ENCODE results near the gene SYNDIG1.

SYNDIG1 gene

DNA sequence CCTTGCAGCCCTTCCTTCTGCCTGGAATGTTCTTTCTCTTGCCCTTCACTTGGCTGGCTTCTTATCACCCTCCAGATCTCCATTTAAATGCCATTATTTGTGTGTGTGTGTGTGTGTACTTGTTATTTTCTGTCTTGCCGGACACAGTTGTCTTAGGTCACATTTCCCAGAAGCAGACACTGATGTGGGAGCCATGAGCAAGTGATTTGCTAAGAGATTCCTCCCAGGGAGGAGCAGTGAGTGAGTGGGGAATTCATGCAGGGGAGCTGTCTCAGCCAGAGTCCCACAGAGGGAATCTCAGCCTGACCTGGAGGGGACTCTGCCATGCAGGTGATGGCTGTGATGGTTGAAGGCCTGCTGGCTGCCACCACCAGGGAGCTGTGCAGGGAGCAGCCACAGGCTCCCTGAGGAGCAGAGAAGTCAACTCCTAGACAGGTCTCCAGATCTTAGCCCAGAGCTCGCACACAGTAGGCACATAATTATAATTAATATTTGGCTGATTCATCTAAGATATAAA is 96.5 kb downstream of the SYNDIG1 start:
- H3K4me3 Mint-ChIP-seq, result no peak overlapping the region
- H3K36me3 Mint-ChIP-seq (ENCODE audit: low read depth), result no peaks in the 10 kb centered on the region

DNA sequence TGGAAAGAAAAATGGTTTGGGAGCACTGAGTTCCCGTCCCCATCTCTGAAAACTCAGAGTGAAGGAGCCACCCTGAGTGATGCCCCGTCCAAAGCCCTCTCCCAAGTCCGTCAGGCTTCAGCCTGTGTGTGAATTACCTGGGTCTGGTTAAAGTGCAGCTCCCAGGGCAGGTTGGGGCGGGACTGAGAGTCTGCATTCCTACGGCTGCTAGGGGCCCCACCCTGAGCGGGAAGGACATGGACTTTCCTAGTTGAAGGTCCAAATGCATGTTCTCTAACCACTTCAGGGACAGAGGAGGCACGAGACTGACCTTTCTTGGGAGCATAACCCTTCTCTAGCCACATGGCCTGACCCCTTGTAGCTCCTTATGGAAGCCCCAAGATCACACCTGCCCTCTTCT is 97.2 kb downstream of the SYNDIG1 start:
- Mint-ChIP-seq H3K36me3 (ENCODE audit: low read depth) (no peaks in the 10 kb centered on the region), H3K4me1 (ENCODE audit: low read depth) (no peaks in the 10 kb centered on the region), H3K27me3 (ENCODE audit: low read depth) (no peaks in the 10 kb centered on the region), H3K9me3 (peaks cover 6% of the 10 kb centered on the region), H3K4me3 (no peak overlapping the region), H3K27ac (no peak overlapping the region)

More for the DNA sequence above, 96.5 kb downstream of the SYNDIG1 start:
- Mint-ChIP-seq H3K27me3 (ENCODE audit: low read depth) (no peaks in the 10 kb centered on the region), H3K9me3 (peaks cover 6% of the 10 kb centered on the region), H3K27ac (no peak overlapping the region), H3K4me1 (ENCODE audit: low read depth) (no peaks in the 10 kb centered on the region)

DNA sequence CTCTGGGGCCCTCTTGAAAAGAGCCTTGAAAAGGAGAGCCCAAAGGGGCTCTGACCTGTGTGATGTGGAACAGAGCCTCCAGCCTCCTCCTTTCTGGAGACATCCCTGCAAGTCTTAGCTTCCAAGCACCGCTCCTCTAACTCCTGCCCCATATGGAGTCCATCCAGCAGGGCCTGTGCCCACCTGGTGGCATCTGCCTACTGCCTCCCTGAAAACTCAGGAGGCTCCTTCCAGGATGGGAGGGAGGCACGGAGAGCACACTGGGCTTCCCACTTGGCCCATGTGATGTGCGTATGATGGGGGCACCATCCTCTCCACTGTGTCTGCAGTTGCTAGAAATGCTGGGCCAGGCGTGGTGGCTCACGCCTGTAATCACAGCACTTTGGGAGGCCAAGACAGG is 98.1 kb downstream of the SYNDIG1 start:
- H3K27me3 Mint-ChIP-seq (ENCODE audit: low read depth), result no peaks in the 10 kb centered on the region
- H3K4me3 Mint-ChIP-seq, result no peak overlapping the region
- H3K36me3 Mint-ChIP-seq (ENCODE audit: low read depth), result no peaks in the 10 kb centered on the region
- no peaks in the 10 kb centered on the region for H3K4me1 Mint-ChIP-seq (ENCODE audit: low read depth)
- no peak overlapping the region for H3K27ac Mint-ChIP-seq
- peaks cover 6% of the 10 kb centered on the region for H3K9me3 Mint-ChIP-seq

DNA sequence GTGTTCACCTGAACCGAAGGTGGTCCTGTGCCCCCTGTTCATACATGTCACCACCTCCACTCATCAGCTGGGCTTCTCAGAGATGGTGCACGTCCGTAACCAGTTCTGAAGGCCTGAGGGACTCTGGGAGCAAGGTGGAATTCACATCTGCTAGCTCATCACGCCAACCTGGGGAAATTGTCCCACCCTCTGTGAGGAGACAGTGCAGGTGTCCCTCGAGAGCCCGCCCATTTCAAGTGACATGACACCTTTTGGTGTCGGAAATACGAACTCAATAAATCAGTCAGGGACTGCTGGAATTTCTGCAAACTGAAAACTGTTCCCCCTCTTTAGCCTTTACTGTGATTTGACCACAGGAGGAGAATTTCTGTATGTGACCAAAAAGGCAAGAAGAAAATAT is 99.4 kb downstream of the SYNDIG1 start:
- Mint-ChIP-seq H3K9me3 (peaks cover 3% of the 10 kb centered on the region), H3K4me1 (ENCODE audit: low read depth) (no peaks in the 10 kb centered on the region), H3K27ac (no peak overlapping the region), H3K27me3 (ENCODE audit: low read depth) (no peaks in the 10 kb centered on the region), H3K4me3 (no peak overlapping the region), H3K36me3 (ENCODE audit: low read depth) (no peaks in the 10 kb centered on the region)

DNA sequence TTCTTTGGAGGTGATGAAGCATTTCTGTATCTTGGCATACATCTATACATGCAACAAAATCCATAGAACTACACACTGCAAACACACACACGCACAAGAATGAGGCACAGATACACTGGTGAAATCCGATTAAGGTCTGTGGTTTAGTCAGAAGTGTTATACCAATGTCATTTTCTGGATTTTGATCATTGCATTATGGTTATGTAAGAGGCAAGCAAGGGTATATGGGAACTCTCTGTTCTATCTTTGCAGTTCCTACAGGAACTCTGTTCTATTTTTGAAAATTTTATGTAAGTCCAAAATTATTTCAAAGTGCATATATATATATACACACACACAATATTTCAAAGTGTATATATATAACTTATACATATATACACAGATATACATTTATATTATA is 101.7 kb downstream of the SYNDIG1 start:
- Mint-ChIP-seq H3K4me1 (ENCODE audit: low read depth) (no peaks in the 10 kb centered on the region), H3K27ac (no peak overlapping the region), H3K9me3 (no peaks in the 10 kb centered on the region), H3K4me3 (no peak overlapping the region), H3K27me3 (ENCODE audit: low read depth) (no peaks in the 10 kb centered on the region), H3K36me3 (ENCODE audit: low read depth) (no peaks in the 10 kb centered on the region)

DNA sequence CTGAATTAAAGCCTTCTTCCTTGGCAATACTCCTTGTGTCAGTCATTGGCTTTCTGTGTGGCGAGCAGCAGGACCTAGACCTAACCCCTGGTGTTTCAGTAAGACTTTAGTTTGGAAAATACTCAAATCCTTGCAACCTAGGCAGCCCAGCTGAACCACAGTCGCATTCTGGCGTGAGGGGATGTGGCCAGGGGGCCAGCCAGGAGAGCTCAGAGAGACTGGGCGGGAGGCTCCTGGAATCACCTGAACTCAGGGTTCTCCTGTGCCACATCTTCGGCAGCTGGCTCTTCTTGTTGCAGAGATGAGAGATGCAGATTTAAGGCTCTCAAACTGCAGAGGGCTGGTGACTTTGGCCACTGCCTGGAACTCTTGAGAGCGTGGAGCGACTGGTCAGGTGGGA is 102.7 kb downstream of the SYNDIG1 start:
- Mint-ChIP-seq H3K9me3 (no peaks in the 10 kb centered on the region), H3K27ac (no peak overlapping the region), H3K36me3 (ENCODE audit: low read depth) (no peaks in the 10 kb centered on the region), H3K4me3 (no peak overlapping the region), H3K4me1 (ENCODE audit: low read depth) (no peaks in the 10 kb centered on the region), H3K27me3 (ENCODE audit: low read depth) (no peaks in the 10 kb centered on the region)

DNA sequence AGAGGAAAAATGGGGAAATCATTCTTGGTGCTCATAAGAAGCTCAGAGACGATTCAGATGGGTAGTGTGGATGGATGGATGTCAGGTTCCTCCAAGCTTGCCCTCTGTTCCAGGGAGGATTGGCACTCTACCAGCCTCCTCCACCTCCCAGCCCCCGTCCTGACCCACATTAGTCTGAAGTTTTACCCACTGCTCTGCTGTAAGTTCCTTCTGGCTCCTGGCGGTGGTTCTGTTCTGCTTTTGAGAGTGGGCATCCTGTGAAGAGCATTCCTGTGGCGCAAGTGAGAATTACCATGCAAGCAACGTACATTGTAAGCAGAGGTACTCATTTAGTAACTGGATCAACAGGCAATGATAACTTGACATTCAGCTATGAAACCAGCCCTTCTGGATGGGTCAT is 103.4 kb downstream of the SYNDIG1 start:
- H3K4me3 Mint-ChIP-seq, result no peak overlapping the region

DNA sequence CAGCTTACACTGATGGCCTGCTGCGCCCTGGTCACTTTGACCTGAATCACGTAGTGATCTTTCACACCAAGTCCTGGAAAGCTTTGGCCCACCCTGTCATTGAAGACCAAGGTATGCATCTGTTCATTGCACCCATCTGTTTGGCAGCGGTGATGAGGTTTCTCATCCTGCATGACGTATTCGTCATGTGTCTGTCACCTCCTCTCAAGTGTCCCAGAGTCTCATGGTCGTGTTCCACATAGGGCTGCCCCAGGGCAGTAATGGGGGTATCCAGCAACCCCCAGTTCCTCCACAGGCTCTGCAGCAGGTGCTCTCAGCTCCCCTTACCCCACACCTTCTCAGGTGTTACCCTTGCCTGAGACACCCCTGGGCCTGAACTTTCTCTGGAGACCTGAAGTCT is 104.1 kb downstream of the SYNDIG1 start:
- no peak overlapping the region for H3K27ac Mint-ChIP-seq
- H3K4me3 Mint-ChIP-seq, result no peak overlapping the region
- H3K9me3 Mint-ChIP-seq, result no peaks in the 10 kb centered on the region
- H3K27me3 Mint-ChIP-seq (ENCODE audit: low read depth), result no peaks in the 10 kb centered on the region
- no peaks in the 10 kb centered on the region for H3K4me1 Mint-ChIP-seq (ENCODE audit: low read depth)
- no peaks in the 10 kb centered on the region for H3K36me3 Mint-ChIP-seq (ENCODE audit: low read depth)

More for the DNA sequence above, 103.4 kb downstream of the SYNDIG1 start:
- Mint-ChIP-seq H3K36me3 (ENCODE audit: low read depth) (no peaks in the 10 kb centered on the region), H3K27ac (no peak overlapping the region), H3K27me3 (ENCODE audit: low read depth) (no peaks in the 10 kb centered on the region), H3K9me3 (no peaks in the 10 kb centered on the region), H3K4me1 (ENCODE audit: low read depth) (no peaks in the 10 kb centered on the region)

DNA sequence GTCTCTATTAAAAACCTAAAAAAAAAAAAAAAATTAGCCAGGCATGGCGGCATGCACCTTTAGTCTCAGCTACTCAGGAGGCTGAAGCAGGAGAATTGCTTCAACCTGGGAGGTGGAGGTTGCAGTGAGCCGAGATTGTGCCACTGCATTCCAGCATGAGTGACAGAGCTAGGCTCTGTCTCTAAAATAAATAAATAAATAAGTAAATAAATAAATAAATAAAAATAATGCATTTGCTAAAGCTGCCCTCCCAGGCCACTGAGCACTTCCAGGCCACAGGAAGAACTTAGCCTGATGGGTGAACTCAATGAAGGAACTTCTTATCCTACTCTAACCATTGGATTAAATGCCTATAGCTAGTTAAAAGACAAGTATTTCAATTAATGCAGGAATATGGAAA is 104.9 kb downstream of the SYNDIG1 start:
- no peaks in the 10 kb centered on the region for H3K9me3 Mint-ChIP-seq
- H3K27me3 Mint-ChIP-seq (ENCODE audit: low read depth), result no peaks in the 10 kb centered on the region
- H3K4me1 Mint-ChIP-seq (ENCODE audit: low read depth), result no peaks in the 10 kb centered on the region
- no peak overlapping the region for H3K27ac Mint-ChIP-seq
- H3K36me3 Mint-ChIP-seq (ENCODE audit: low read depth), result no peaks in the 10 kb centered on the region
- no peak overlapping the region for H3K4me3 Mint-ChIP-seq

DNA sequence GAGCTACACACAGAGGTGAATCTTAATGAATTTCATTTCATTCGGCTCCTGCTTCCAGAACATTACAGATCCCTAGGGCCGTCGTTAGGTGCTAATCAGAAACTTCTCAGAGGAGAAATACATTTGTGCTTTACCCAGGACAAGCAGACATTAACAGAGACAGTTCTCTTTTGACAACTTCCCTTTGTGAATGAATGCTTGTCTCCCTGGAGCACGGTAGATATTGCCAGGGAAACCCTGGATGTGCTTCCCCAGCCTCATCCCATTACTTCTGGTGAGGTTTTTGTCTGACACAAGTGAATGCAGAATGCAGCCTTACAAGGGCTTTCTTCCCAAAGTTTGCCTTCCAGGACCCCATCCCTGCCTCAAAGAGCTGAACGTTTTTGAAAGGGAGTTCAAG is 105.4 kb downstream of the SYNDIG1 start:
- Mint-ChIP-seq H3K27ac (no peak overlapping the region), H3K36me3 (ENCODE audit: low read depth) (no peaks in the 10 kb centered on the region), H3K4me3 (no peak overlapping the region), H3K4me1 (ENCODE audit: low read depth) (no peaks in the 10 kb centered on the region), H3K27me3 (ENCODE audit: low read depth) (no peaks in the 10 kb centered on the region), H3K9me3 (no peaks in the 10 kb centered on the region)

DNA sequence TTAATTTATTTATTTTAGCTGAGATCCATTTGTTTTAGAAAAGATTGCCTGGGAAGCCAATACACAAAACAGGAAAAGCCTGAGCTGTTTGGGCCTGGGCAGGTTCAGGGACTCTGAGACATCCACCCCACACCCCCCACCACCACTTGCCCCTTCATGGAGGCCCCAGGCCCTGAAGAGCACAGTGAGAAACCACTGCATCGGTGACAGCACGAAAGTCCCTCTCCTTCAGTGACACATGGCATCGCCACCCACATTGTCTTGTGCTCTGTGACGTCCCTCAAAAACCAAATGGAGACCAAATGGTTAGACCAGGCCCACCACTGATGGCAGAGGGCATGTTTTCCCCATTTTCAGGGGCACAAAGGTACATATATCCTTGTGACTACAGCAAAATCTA is 106.4 kb downstream of the SYNDIG1 start:
- H3K9me3 Mint-ChIP-seq, result no peaks in the 10 kb centered on the region
- H3K27ac Mint-ChIP-seq, result no peak overlapping the region
- H3K4me1 Mint-ChIP-seq (ENCODE audit: low read depth), result no peaks in the 10 kb centered on the region
- no peaks in the 10 kb centered on the region for H3K27me3 Mint-ChIP-seq (ENCODE audit: low read depth)
- H3K36me3 Mint-ChIP-seq (ENCODE audit: low read depth), result no peaks in the 10 kb centered on the region
- no peak overlapping the region for H3K4me3 Mint-ChIP-seq

DNA sequence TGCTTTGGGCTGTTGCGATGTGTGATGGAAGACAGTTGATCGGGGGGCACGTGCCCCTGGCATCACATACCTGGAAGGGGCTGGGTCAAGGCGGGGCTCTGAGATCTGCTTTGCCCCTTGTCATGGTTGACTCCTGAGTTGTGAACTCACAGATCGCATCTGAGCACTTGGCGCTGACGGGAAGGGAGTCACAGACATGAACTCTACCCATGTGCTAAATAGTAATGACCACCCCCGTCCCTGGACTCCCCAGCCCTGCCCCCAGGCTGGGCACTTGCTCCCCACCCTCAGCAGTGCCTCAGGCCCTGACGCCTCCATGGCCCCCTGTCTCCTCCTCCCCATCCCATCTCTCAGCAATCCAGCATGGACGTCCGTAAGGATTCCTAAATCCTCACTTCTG is 107.0 kb downstream of the SYNDIG1 start:
- Mint-ChIP-seq H3K4me1 (ENCODE audit: low read depth) (no peaks in the 10 kb centered on the region), H3K9me3 (no peaks in the 10 kb centered on the region), H3K4me3 (no peak overlapping the region), H3K36me3 (ENCODE audit: low read depth) (no peaks in the 10 kb centered on the region), H3K27me3 (ENCODE audit: low read depth) (no peaks in the 10 kb centered on the region), H3K27ac (no peak overlapping the region)

DNA sequence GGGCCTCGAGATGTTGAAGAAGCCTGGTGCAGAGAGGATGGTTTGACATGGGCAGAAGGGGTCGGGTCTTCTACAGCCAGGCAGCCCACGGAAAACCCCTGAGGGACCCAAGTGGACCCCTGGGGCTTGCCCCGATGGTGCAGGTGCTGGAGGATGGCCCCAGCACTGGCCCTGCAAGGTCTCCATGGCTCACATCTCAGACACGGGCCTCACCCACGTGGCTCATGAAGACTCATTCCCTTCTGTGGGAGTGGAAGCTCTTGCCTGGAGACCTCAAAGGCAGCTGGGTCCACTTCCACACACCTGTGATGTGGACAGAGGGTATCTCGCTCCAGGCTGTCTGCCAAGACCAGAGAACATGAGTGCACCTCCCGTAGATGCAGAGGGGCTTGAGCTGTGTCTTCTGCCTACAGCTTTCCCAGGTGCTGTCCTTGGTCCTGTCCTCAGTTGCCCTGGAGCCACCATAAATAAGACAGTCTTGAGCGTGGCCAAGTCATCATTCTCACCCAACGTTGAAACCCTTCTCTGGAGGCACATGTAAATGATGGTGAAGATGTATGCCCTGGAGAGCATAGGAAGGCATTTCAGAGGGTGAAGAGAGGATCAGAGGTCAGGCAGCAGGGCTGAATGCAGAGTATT is 108.0 kb downstream of the SYNDIG1 start:
- H3K27me3 Mint-ChIP-seq (ENCODE audit: low read depth), result no peaks in the 10 kb centered on the region
- H3K4me1 Mint-ChIP-seq (ENCODE audit: low read depth), result no peaks in the 10 kb centered on the region
- no peaks in the 10 kb centered on the region for H3K9me3 Mint-ChIP-seq
- H3K27ac Mint-ChIP-seq, result no peak overlapping the region
- H3K36me3 Mint-ChIP-seq (ENCODE audit: low read depth), result no peaks in the 10 kb centered on the region
- no peak overlapping the region for H3K4me3 Mint-ChIP-seq

DNA sequence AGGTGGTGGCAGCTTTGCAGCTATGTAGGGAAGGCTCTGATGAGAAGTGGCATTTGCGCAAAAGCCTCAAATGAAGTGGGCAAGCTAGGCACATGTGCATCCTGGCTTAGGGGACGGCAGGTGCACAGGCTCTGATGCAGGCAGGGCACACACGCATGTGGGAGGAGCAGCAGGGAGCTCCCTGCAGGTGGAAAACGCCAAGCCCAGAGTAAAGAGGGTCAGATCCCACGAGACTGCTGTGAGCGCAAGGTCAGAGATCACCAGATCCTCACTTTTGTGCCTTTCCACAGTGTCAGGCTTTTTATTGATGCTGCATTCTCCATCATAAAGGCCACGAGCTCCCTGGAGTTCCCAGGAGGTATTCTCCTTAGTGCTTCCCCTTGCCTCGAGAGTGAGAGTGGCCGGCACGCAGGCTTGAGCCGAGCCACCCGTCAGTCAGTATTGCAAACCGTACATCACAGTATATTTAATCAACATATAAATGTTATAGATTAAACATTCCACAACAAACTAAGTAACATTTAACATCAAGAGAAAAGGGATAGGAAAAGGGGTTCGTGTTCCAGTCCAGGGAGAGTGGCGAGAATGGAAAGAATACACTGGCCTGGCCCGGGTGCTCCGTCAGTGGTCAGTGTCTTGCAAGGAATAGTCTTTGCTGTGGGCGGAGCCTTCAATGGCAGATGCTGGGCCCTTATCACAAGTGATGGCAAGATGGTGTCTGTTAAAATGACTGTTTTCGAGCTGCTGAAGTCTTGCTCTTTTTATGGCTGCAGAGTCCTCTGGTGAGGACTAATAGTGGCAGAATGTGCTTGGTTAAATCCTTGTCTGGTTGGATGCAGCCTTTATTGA is 109.4 kb downstream of the SYNDIG1 start:
- H3K27me3 Mint-ChIP-seq (ENCODE audit: low read depth), result no peaks in the 10 kb centered on the region
- H3K4me1 Mint-ChIP-seq (ENCODE audit: low read depth), result no peaks in the 10 kb centered on the region
- H3K9me3 Mint-ChIP-seq, result no peaks in the 10 kb centered on the region
- no peak overlapping the region for H3K4me3 Mint-ChIP-seq
- H3K27ac Mint-ChIP-seq, result no peak overlapping the region
- no peaks in the 10 kb centered on the region for H3K36me3 Mint-ChIP-seq (ENCODE audit: low read depth)

DNA sequence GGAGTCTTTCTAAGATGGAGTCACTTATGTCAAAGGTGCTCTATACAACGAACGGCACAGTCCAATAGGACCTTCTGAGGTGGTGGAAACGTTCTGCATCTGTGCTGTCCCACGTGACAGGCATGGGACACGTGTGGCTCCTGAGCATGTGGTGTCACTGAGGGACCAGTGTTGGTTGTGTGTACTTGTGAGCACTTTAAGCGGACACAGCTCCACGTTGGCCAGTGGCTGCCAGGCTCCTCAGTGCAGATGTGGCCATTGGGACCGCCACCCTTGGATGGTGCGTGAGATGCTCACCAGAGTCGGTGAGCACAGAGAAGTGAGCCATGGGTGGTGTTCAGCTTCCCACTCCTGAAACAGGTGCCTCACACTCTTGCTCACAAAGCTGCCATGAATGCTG is 110.0 kb downstream of the SYNDIG1 start:
- H3K27ac Mint-ChIP-seq, result no peak overlapping the region
- no peaks in the 10 kb centered on the region for H3K9me3 Mint-ChIP-seq

More for the DNA sequence above, 110.0 kb downstream of the SYNDIG1 start:
- no peak overlapping the region for H3K4me3 Mint-ChIP-seq
- no peaks in the 10 kb centered on the region for H3K27me3 Mint-ChIP-seq (ENCODE audit: low read depth)
- H3K4me1 Mint-ChIP-seq (ENCODE audit: low read depth), result no peaks in the 10 kb centered on the region
- H3K36me3 Mint-ChIP-seq (ENCODE audit: low read depth), result no peaks in the 10 kb centered on the region
